Right atrium auricular region (tissue), 2 donors: Measurements from ENCODE around the gene SESN1. TPM values are rescaled to one million over a fixed set of nuclear protein-coding genes. Genes with fewer than 3 reads are reported as not detected.
"Not testable (repeated sequence)": the region's sequence is repeated elsewhere in the genome, so short reads cannot be mapped to it uniquely, and the experiment has no call there.

Experiments
- DNase-seq: peaks from one replicate; pipeline ENCODE4 v3.0.0-alpha.2; 2019; ENCODE audit warnings: low spot score
- H3K27ac ChIP-seq, 2 donors: fragments of 200-600 bp; sonication (generic); 1 replicate in 1 of 2; 2 replicates in 1 of 2; pipeline ENCODE4 v1.5.1; 2016 to 2019
- H3K27me3 ChIP-seq, 2 donors: fragments of 200-600 bp; sonication (generic); one replicate each; pipeline versions ENCODE4 v1.5.1 to v1.6.0; 2017 to 2019
- H3K36me3 ChIP-seq: fragments of 200-600 bp; sonication (generic); one replicate; pipeline ENCODE4 v1.5.1; 2016
- H3K4me1 ChIP-seq, 2 donors: fragments of 200-600 bp; sonication (generic); one replicate each; pipeline versions ENCODE4 v1.5.1 to v1.6.0; 2017 to 2019
- H3K4me3 ChIP-seq, 2 donors: fragments of 200-600 bp; sonication (generic); 1 replicate in 1 of 2; 2 replicates in 1 of 2; pipeline ENCODE4 v1.5.1; 2017 to 2019; ENCODE audit warnings: mild to moderate bottlenecking in 1 of 2, moderate library complexity in 1 of 2
- H3K9me3 ChIP-seq, 2 donors: fragments of 200-600 bp; sonication (generic); one replicate each; pipeline ENCODE4 v1.5.1; 2019
- CTCF ChIP-seq, 2 donors: fragments of 200-600 bp; sonication (generic); IDR thresholded peaks; one replicate each; pipeline ENCODE4 v1.5.1; 2019; ENCODE audit warnings: antibody characterized with exemption in 2 of 2
- total RNA-seq, 2 donors: library from RNA; depleted of rRNA; stranded (reverse); fragments of >200 nt; gene quantifications; one replicate each; pipeline ENCODE4 v1.1.0, GENCODE V29; 2016

SESN1 gene
- total RNA-seq, result 10 to 100 TPM; 35.1 to 55.7 TPM

DNA sequence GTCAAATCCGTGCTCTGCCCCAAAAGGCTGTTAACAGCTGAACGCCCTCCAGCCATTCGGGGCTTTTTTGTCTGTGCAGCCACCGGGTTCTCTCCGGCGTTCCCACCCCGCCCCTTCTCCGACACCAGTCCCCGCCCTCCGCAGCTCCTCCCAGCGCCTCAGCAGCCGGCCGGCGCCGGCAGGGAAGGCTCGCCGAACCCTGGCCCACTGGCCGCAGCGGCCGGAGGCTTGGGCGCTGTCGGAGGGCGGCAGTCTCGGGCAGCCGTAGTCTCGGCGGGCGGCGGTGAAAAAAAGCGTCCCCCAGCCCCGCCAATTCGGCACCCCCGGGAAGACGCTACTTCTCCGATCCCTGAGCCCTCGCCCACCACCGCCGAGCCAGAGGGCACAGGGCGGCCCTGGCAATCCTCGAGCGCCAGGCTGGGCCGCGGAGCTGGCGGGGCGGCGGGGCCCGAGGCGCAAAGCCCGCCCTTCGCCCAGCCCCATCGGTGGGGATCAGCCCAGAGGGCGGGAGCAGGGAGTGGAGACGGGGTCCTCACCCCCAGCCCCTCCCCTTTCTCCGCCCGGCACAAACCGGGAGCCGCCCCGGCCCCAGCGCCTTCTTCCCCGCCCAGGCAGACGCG, at the start of gene SESN1:
TSS of gene SESN1 (minus strand) at position 431 of the 620 bp plus-strand sequence. CDS start 773 bp downstream, outside the sequence.
- DNase-seq, result peak; percentile 94
- Histone ChIP-seq H3K4me1 (peaks cover 0 to 31% of the 10 kb centered on the region in 2 donors), H3K27ac (peak within 1 kb of the TSS; percentile 98), H3K4me3 (peak within 1 kb of the TSS; percentile 66 to 68), H3K9me3 (no peaks in the 10 kb centered on the region), H3K27me3 (no peaks in the 10 kb centered on the region), H3K36me3 (no peaks in the 10 kb centered on the region)
- TF ChIP-seq CTCF (IDR thresholded peaks at IDR 0.05), result no peak

DNA sequence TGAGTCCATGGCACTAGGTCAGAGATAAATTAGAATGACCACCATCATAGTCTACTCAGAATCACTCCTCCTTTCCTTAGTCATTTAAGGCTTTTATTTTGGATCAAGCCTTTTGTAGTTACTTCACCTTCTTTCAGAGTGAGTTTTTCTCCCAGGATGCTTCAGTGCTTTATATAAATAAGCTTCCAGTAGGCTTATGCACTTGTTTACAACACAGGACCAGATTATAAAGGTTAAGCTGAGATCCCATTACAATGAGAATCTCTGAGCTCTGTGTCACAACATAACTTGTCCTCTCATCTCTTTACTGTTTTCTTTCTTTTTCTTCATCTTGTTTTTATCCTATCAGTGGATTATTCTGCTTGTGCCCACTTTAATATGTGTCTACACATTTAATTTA, 48.5 kb upstream of the SESN1 start:
- no peaks in the 10 kb centered on the region for H3K9me3 ChIP-seq
- no peak for TF ChIP-seq CTCF (IDR thresholded peaks at IDR 0.05)
- H3K36me3 ChIP-seq, result peaks cover 4% of the 10 kb centered on the region
- no peak for DNase-seq
- H3K27me3 ChIP-seq, result no peaks in the 10 kb centered on the region
- H3K4me1 ChIP-seq, result no peaks in the 10 kb centered on the region
- H3K27ac ChIP-seq, result no peak overlapping the region
- H3K4me3 ChIP-seq, result no peak overlapping the region

DNA sequence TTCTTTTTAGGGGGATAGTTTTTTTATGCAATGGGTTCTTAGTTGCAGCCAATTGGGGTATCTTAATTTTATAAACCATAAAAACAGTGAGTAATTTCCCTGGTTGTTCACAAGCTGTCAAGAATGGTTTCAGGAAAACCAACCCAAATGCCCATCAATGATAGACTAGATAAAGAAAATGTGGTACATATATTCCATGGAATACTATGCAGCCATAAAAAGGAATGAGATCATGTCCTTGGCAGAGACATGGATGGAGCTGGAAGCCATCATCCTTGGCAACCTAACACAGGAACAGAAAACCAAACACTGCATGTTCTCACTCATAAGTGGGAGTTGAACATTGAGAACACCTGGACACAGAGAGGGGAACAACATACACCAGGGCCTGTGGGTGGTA, 47.4 kb upstream of the SESN1 start:
- DNase-seq, H3K9me3 ChIP-seq, H3K27ac ChIP-seq, H3K36me3 ChIP-seq, H3K27me3 ChIP-seq, H3K4me1 ChIP-seq, H3K4me3 ChIP-seq: not testable (repeated sequence)

DNA sequence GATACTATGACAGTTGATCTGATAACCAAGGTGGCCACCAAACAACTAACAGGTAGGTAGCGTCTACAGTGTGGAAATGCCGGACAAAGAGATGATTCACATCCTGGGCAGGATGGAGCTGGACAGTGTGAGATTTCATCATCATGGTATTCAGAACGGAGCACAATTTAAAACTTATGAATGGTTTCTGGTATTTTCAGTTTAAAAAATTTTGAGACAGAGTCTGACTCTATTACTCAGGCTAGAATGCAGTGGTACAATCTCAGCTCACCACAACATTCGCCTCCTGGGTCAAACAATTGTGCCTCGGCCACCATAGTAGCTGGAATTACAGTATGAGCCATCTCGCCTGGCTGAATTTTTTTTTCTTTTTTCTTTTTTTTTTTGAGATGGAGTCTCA, 44.5 kb upstream of the SESN1 start:
- Histone ChIP-seq H3K4me1 (no peaks in the 10 kb centered on the region), H3K4me3 (no peak overlapping the region), H3K9me3 (no peaks in the 10 kb centered on the region), H3K27me3 (no peaks in the 10 kb centered on the region), H3K36me3 (peaks cover 4% of the 10 kb centered on the region), H3K27ac (no peak overlapping the region)
- TF ChIP-seq CTCF (IDR thresholded peaks at IDR 0.05), result no peak
- DNase-seq, result no peak

DNA sequence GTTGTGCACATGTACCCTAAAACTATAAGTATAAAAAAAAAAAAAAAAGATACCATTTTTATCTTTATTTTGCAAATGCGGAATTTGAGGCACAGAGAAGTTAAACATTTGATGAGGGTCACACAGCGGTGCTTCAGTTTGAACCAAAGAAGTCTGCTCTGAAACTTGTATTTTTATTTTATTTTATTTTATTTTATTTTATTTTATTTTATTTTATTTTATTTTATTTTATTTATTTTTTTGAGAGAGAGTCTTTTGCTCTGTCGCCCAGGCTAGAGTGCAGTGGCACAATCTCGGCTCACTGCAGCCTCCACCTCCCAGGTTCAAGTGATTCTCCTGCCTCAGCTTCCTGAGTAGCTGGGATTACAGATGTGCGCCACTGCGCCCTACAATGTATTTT, 41.9 kb upstream of the SESN1 start:
- not testable (repeated sequence) for H3K4me3 ChIP-seq, H3K27me3 ChIP-seq, H3K36me3 ChIP-seq, H3K9me3 ChIP-seq, H3K4me1 ChIP-seq, H3K27ac ChIP-seq, DNase-seq

DNA sequence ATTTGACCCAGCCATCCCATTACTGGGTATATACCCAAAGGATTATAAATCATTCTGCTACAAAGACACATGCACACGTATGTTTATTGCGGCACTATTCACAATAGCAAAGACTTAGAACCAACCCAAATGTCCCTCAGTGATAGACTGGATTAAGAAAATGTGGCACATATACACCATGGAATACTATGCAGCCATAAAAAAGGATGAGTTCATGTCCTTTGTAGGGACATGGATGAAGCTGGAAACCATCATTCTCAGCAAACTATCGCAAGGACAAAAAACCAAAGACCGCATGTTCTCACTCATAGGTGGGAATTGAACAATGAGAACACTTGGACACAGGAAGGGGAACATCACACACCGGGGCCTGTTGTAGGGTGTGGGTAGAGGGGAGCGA, 41.4 kb upstream of the SESN1 start:
- not testable (repeated sequence) for H3K4me3 ChIP-seq, H3K9me3 ChIP-seq, DNase-seq, H3K36me3 ChIP-seq, H3K27me3 ChIP-seq, H3K4me1 ChIP-seq, H3K27ac ChIP-seq

DNA sequence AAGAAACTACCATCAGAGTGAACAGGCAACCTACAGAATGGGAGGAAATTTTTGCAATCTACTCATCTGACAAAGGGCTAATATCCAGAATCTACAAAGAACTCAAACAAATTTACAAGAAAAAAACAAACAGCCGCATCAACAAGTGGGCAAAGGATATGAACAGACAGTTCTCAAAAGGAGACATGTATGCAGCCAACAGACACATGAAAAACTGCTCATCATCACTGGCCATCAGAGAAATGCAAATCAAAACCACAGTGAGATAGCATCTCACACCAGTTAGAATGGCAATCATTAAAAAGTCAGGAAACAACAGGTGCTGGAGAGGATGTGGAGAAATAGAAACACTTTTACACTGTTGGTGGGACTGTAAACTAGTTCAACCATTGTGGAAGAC, 41.0 kb upstream of the SESN1 start:
- DNase-seq, H3K9me3 ChIP-seq, H3K4me3 ChIP-seq, H3K36me3 ChIP-seq, H3K27me3 ChIP-seq, H3K4me1 ChIP-seq, H3K27ac ChIP-seq: not testable (repeated sequence)

- no peaks in the 10 kb centered on the region for H3K9me3 ChIP-seq
- H3K27ac ChIP-seq, result no peak overlapping the region
- no peaks in the 10 kb centered on the region for H3K27me3 ChIP-seq
- H3K36me3 ChIP-seq, result no peaks in the 10 kb centered on the region
- no peaks in the 10 kb centered on the region for H3K4me1 ChIP-seq
- no peak for TF ChIP-seq CTCF (IDR thresholded peaks at IDR 0.05)
- H3K4me3 ChIP-seq, result no peak overlapping the region
- no peak for DNase-seq
Observed at GRCh38 chr6:109130065-109130464, 35.4 kb upstream of the SESN1 start.
